HFFc6 (cell line): Measurements from ENCODE around the gene SLC38A1. TPM values are rescaled to one million over a fixed set of nuclear protein-coding genes. Genes with fewer than 3 reads are reported as not detected.

Experiments used
- DNase-seq: peaks from one replicate; pipeline ENCODE4 v3.0.0-alpha.2; 2018
- H3K27ac Mint-ChIP-seq: 2 replicates; pipeline ENCODE4 v1.8.0; 2020; ENCODE audit warnings: mild to moderate bottlenecking, mixed read lengths
- H3K27me3 Mint-ChIP-seq: 2 replicates; pipeline ENCODE4 v1.8.0; 2021; ENCODE audit warnings: mild to moderate bottlenecking, moderate library complexity, mixed read lengths; ENCODE audit not compliant: insufficient read depth
- H3K36me3 Mint-ChIP-seq: 2 replicates; pipeline ENCODE4 v1.8.0; 2021; ENCODE audit warnings: low read depth, mixed read lengths
- H3K4me1 Mint-ChIP-seq: 2 replicates; pipeline ENCODE4 v1.8.0; 2020; ENCODE audit warnings: low read depth, mixed read lengths
- H3K4me3 Mint-ChIP-seq: 2 replicates; pipeline ENCODE4 v1.8.0; 2020; ENCODE audit warnings: mild to moderate bottlenecking, moderate library complexity, mixed read lengths
- H3K9me3 Mint-ChIP-seq: 2 replicates; pipeline ENCODE4 v1.8.0; 2020; ENCODE audit warnings: mild to moderate bottlenecking, mixed read lengths
- total RNA-seq, 6 experiments: library from RNA; stranded (reverse); fragmentation: NEBNext Ultra II Directional; extraction: Animal tissue kit (Norgen Biotek cat#: 25700); gene quantifications; 2 replicates in 1 of 6; 3 replicates in 5 of 6; pipeline ENCODE4 v1.2.3, GENCODE V29; 2021
- TF ChIP-seq, protein P1 (sequence below): fragments of 200-600 bp; sonication (generic); IDR thresholded peaks from 2 replicates; pipeline ENCODE4 v1.5.0; 2021; ENCODE audit warnings: antibody characterized with exemption, mild to moderate bottlenecking

The SLC38A1 gene
- total RNA-seq, 6 experiments from 2014 or later = 78.2 to 98.5 (median 88.6) TPM

GRCh38 chr12:46158501-46158900 lies 110.3 kb downstream of the SLC38A1 start:
- TF ChIP-seq, protein P1, sequence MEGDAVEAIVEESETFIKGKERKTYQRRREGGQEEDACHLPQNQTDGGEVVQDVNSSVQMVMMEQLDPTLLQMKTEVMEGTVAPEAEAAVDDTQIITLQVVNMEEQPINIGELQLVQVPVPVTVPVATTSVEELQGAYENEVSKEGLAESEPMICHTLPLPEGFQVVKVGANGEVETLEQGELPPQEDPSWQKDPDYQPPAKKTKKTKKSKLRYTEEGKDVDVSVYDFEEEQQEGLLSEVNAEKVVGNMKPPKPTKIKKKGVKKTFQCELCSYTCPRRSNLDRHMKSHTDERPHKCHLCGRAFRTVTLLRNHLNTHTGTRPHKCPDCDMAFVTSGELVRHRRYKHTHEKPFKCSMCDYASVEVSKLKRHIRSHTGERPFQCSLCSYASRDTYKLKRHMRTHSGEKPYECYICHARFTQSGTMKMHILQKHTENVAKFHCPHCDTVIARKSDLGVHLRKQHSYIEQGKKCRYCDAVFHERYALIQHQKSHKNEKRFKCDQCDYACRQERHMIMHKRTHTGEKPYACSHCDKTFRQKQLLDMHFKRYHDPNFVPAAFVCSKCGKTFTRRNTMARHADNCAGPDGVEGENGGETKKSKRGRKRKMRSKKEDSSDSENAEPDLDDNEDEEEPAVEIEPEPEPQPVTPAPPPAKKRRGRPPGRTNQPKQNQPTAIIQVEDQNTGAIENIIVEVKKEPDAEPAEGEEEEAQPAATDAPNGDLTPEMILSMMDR = no peak
- Mint-ChIP-seq H3K36me3 (peaks cover 14% of the 10 kb centered on the region), H3K4me1 (peaks cover 49% of the 10 kb centered on the region), H3K4me3 (no peak overlapping the region), H3K9me3 (peaks cover 14% of the 10 kb centered on the region), H3K27ac (no peak overlapping the region), H3K27me3 (no peaks in the 10 kb centered on the region)
- DNase-seq = no peak

DNA sequence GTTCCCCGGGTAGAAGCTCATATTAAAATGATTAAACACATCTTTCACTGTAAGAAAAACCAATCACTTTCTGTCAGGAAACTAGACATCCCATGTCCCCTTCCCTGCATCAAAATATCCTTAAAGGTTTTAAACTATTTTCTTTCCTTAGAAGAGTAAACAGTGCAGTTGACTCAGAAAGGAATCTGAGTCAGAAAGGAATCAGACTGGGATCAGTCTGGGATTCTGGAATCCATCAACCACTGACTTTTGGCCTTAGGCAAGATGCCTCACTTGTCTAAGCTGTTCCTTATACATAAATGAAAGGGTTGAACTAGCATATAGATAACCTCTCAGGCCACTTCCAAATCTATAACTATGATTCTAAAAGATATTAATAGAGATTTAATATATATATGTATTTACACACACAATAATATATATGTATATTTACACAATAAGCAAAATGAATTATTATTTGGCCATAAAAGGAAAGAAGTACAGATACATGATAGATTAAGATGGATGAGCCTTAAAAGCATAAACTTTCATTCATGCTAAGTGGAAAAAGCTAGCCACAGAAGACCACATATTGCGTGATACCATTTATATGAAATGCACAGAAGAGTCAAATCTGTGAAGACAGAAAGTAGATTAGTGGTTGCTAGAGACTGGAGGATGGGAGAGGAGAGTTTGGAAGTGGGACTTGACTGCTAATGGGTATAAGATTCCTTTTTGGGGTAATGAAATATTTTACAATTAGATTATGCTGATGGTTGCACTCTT lies 114.4 kb downstream of the SLC38A1 start:
- H3K4me1 Mint-ChIP-seq = peaks cover 44% of the 10 kb centered on the region
- peak; percentile 82 for DNase-seq

DNA sequence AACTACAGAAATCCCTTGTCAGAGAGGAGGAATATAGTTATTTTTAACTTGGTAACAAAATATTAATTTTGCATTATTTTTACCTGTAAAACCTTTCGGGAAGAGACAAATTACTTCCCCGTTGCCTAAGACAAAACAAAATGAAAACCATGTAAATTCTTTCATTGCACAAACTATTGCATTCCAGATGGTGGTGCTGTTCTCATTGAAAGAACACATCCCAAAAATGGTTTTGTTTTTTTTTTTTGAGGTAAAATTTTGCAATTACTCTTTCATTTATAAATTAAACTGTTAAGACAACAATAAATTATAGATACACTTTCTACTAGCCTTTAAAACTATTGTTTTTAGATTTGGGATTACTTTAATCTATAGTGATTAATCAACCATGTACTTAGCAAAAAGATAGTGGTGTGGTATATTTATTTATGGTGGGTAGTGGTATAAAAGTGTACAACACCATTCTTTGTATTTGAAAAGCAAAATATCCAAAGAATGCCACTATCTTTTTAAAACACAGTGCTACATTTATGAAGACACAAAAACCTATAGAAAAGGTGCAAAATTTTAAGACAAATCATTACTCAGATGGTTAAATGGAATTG lies 115.5 kb downstream of the SLC38A1 start:
- Mint-ChIP-seq H3K4me3 (peak overlapping the region; percentile 65), H3K4me1 (peaks cover 39% of the 10 kb centered on the region), H3K27ac (no peak overlapping the region), H3K36me3 (peaks cover 14% of the 10 kb centered on the region), H3K27me3 (no peaks in the 10 kb centered on the region; the same call in 1 of the 2 replicates), H3K9me3 (peaks cover 14% of the 10 kb centered on the region)
- TF ChIP-seq, protein P1 = peak; percentile 86
- peak; percentile 36 for DNase-seq

More for the DNA sequence above, 114.4 kb downstream of the SLC38A1 start:
- Mint-ChIP-seq H3K4me3 (peak overlapping the region; percentile 65), H3K27me3 (no peaks in the 10 kb centered on the region), H3K36me3 (peaks cover 14% of the 10 kb centered on the region), H3K27ac (peak overlapping the region; percentile 49), H3K9me3 (peaks cover 14% of the 10 kb centered on the region)
- TF ChIP-seq, protein P1 = no peak

DNA sequence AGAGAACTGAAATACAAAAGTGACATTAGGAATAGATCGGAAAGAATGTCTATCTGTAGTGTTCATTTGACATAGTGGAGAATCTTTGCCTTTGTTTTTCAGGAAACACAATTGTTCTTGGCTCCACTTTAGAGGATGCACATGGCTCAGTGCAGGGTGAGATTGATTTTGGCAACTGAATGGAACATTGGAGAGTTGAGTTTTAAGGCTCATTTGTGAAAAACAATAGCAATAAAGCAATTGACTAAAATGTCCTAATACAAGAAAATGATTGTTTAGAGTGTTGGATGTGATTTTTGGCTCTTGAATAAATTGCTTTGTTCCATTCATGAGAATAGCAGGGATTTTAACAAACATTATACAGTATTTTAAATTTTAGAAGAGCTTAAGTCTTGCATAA lies 116.4 kb downstream of the SLC38A1 start:
- Mint-ChIP-seq H3K36me3 (peaks cover 14% of the 10 kb centered on the region), H3K4me3 (no peak overlapping the region), H3K9me3 (peaks cover 14% of the 10 kb centered on the region), H3K4me1 (peaks cover 33% of the 10 kb centered on the region), H3K27ac (no peak overlapping the region), H3K27me3 (no peaks in the 10 kb centered on the region; the same call in 1 of the 2 replicates)
- DNase-seq = no peak
- TF ChIP-seq, protein P1 = no peak

- peaks cover 30% of the 10 kb centered on the region for H3K4me1 Mint-ChIP-seq
- H3K9me3 Mint-ChIP-seq = no peaks in the 10 kb centered on the region
- DNase-seq = no peak
- H3K27ac Mint-ChIP-seq = no peak overlapping the region
- TF ChIP-seq, protein P1 = no peak
- H3K27me3 Mint-ChIP-seq = no peaks in the 10 kb centered on the region; the same call in 1 of the 2 replicates
- no peak overlapping the region for H3K4me3 Mint-ChIP-seq
- H3K36me3 Mint-ChIP-seq = no peaks in the 10 kb centered on the region
Observed at GRCh38 chr12:46150735-46151134, 118.1 kb downstream of the SLC38A1 start.
